Left lobe of liver (tissue), 2 donors: ENCODE results near the gene NARF. TPM values are rescaled to one million over a fixed set of nuclear protein-coding genes. Genes with fewer than 3 reads are reported as not detected.
A peak's percentile ranks its signal among the peaks of the same experiment; 100 is the strongest.
"Not testable (repeated sequence)": the region's sequence is repeated elsewhere in the genome, so short reads cannot be mapped to it uniquely, and the experiment has no call there.

Experiments used
- ATAC-seq: fragments of 200-7000 bp; cut with Tn5 transposase; one replicate; pipeline ENCODE4 v1.9.1; 2020; ENCODE audit warnings: mild to moderate bottlenecking, moderate library complexity
- DNase-seq: peaks from one replicate; pipeline ENCODE4 v3.0.0-alpha.2; 2020; ENCODE audit warnings: low spot score
- total RNA-seq: library from RNA; stranded (reverse); gene quantifications from one replicate; pipeline ENCODE4 v1.2.1, GENCODE V29; 2021
- donor health status: DM: no; HTN: no; CAD: no; lungs with moderate emphysema.
- donor health status: DM: no; HTN: yes; CAD: no.

Gene NARF
- total RNA-seq, 1 donor from 2014 or later, result 22.5 TPM

DNA sequence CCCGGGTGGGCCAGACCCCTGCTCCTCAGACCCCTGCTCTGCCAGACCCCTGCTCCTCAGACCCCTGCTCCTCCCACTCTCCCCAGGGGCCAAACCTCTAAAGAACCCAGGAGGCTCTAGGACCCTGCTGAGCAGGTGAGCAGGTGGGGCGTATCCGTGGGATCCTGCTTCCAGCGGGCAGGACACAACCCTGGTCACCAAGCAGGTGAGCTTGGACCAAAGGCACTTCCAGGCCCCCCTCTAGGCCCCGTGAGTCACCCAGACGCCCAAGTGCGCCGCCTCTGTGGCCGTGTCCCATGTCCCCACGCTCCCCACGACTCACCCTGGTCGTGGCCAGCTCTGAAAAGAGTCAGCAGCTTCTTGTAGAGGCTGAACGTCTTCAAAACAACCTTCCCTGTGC lies 13.0 kb upstream of the NARF start:
- no peak for ATAC-seq
- no peak for DNase-seq

- ATAC-seq (no peak), DNase-seq (no peak)
These were observed 12.4 kb upstream of the NARF start for GRCh38 chr17:82446124-82446523.

DNA sequence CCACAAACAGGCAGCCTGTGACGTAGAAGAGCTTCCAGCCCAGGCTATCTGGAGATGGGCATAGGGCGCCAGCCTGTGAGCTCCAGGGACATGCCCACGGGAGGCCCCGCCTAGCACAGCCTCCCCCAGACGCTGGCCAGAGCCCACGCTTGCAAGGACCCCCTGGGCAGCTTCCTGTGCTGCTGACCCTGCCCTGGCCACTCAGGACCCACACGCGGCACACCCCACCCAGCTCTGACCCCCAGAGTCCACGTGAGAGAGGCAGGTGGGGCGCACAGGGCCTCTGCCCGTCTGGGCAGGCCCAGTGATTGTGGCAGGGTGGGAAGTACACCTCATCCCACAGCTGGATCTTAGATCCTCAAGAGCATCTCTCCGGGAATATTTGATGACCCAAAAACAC lies 11.9 kb upstream of the NARF start:
- DNase-seq (no peak), ATAC-seq (no peak)

- DNase-seq (no peak), ATAC-seq (no peak)
These were observed 10.7 kb upstream of the NARF start for GRCh38 chr17:82447876-82448275.

DNA sequence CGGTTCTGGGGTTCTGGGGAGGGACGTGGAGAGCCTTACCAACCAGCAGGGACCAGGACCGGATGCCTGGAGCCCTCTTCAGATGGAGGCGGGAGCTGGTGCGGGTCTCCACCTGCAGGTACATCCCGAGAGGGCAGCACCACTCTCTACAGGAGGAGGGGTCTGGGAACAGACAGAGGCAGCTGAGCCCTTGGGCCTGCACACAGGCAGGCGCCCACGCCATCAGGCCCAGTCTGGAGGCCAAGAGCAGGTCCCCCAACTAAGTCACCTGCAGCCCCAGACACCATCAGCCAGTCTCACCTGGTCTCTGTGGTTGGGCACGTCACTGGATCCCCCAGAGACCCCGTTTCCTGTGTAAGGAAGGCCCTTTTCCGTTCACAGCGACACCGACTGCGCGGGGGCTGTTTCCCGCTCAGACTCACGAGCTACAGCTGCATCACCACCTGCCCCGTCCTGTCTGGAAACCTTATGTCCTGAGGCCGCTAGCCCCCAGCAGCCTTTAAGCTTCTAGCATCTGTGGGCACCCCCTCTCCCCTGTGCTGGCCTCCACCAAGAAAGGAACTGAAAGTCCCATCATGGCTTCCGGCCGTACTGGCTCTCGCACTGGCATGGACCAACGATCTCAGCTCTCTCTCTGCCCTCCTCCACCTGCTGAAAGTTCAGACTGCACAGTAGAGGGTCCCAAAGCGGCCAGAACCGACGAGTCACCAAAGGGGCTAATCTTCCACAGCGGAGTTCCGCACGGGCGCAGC lies 9.2 kb upstream of the NARF start:
- ATAC-seq (no peak), DNase-seq (no peak)

GRCh38 chr17:82449883-82450356 lies 8.6 kb upstream of the NARF start:
- DNase-seq (no peak), ATAC-seq (no peak)

DNA sequence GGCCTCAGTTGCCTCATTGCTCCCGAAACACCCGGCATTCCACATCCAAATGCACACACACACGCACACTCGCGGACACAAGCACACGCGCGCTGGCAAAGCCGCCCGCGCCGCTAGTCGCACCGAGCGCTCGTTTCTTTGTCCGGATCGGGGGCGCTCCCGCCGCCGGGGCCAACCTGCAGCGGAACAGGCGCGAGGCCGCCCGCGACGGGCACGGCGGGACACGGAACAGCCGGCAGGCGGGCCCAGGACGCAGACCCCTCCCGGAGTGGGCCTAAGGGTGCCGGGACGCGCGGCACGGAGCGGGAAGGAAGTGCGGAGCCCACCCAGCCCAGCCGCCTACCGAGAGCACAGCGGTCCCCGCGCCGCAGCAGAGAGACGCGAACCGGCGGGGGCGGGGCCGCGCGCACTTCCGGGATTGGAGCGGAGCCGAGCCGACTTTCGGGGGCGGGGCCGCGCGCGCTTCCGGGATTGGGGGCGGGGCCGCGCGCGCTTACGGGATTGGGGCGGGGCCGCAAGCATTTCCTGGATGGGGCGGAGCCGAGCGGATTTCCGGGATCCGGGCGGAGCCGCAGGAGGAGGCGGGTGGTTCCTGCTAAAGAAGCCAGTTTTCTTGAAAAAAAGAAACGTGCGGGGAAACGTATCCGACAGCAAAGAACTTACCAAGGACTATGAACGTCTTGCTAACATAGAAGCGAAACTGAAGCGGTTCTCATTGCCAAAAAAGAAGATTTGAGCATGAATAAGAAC lies 8.0 kb upstream of the NARF start, which contains the start of gene CYBC1:
Gene CYBC1 (minus strand): TSS at position 396 of the 750 bp plus-strand sequence. CDS start 1,498 bp downstream, outside the sequence.
- ATAC-seq (peak; percentile 96), DNase-seq (peak; percentile 92)

- DNase-seq, result no peak
- ATAC-seq, result no peak
These were observed 6.4 kb upstream of the NARF start for GRCh38 chr17:82452162-82452561.

GRCh38 chr17:82453151-82453550 lies 5.4 kb upstream of the NARF start:
- ATAC-seq, DNase-seq: not testable (repeated sequence)

DNA sequence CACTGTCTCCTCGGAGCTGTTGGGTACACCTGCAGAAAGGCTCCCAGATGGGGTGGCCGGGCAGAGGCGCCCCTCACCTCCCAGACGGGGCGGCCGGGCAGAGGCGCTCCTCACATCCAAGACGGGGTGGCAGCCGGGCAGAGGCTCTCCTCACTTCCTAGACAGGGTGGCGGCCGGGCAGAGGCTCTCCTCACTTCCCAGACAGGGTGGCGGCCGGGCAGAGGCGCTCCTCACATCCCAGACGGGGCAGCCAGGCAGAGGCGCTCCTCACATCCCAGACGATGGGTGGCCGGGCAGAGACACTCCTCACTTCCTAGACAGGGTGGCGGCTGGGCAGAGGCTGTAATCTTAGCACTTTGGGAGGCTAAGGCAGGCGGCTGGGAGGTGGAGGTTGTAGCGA lies 4.8 kb upstream of the NARF start:
- DNase-seq, ATAC-seq: not testable (repeated sequence)

- ATAC-seq, result peak; percentile 5
- no peak for DNase-seq
These were observed 1.2 kb upstream of the NARF start for GRCh38 chr17:82457073-82457928.

- DNase-seq (no peak), ATAC-seq (no peak)
These were observed 687 bp upstream of the NARF start for GRCh38 chr17:82457929-82458178.

DNA sequence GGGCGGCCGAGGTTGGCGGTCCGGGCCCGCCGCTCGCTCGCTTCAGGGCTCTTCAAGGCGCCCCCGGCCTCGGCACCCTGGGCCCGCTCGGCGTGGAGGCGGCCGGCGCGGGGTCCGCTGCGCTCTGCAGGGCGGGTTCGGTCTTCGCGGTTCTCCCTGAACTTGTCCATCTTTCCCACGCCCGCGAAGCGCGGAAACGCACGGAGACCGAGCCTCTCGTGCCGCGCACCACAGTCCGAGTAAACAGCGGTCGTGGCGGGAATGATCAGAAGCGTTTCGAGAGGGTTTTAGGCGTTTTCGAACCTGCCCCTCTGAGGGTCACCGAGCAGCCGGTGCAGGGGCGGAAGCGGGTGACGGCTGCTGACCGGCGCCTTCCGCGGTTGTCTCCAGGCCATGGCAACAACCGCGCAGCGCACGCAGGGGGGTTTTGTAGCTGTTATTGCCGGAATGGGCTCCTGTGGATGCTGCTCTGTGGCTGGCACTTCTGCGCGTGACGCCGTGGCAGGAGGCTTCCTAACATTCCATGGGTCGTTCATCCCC lies 414 bp downstream of the NARF start:
- no peak for DNase-seq
- ATAC-seq, result peak; percentile 4

DNA sequence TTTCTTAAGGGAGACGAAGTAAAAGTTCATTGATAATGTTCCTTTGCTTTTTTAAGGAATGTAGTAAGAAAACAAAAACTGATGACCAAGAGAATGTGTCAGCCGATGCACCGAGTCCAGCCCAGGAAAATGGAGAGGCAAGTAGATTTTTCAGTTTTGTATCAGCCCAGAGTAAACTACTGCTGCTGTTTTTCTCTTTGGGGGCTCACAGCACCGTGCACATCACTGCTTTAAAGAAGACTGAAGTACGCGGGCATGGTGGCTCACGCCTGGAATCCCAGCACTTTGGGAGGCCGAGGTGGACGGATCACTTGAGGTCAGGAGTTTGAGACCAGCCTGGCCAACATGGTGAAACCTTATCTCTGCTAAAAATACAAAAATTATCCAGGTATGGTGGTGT lies 1.4 kb downstream of the NARF start:
- not testable (repeated sequence) for DNase-seq, ATAC-seq

DNA sequence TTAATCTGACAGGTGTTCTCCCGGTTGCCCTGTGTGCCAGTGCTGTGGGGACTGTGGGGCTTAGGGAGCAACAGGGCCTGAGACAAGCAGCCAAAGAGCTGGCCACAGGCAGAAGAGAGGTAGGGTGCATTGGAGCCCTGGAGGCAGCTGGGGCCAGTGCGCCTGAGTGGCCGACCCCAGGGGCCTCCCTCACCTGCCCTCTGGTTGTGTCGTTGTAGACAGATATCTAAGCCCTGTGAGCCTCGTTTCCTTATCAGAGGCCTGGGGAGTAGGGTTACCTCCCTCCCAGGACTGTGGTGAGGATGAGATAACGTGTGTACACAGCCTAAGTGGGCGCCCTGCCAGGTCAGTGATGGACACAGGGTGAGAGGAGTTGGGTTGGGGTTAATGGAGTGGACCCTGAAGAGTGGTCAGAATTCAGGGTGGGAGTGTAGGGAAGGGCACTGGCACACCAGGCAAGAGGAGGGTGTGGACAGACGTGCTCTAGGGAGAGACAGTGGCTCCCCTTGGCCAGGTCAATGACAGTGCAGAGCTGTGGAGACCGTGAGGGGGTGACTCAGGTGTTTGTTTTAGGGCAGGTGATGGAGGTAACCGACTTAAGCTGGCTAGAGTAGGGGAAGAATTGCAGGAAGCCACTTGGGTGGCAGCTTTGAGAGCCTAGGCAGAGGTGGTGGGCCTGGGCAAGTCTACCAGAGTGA lies 3.4 kb downstream of the NARF start:
- no peak for ATAC-seq
- no peak for DNase-seq

DNA sequence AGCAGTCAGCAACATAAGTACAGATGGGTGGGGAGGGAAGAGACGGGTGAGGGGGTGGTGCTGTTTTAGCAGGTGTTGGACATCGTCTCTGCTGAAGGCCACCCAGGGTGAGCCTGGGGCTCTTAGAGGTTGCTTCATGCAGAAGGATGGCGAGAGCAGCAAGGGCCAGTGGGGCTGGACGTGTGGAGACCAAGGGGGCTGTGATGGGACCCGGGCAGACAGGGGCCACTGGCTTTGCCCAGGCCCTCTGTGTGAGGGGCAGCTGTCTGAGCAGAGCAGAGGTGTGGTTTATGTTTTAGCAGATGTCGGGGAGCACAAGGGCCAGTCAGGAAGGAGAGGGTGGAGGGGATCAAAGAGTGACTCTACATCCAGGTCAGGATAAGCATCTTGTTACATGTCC lies 4.8 kb downstream of the NARF start:
- no peak for DNase-seq
- no peak for ATAC-seq

DNA sequence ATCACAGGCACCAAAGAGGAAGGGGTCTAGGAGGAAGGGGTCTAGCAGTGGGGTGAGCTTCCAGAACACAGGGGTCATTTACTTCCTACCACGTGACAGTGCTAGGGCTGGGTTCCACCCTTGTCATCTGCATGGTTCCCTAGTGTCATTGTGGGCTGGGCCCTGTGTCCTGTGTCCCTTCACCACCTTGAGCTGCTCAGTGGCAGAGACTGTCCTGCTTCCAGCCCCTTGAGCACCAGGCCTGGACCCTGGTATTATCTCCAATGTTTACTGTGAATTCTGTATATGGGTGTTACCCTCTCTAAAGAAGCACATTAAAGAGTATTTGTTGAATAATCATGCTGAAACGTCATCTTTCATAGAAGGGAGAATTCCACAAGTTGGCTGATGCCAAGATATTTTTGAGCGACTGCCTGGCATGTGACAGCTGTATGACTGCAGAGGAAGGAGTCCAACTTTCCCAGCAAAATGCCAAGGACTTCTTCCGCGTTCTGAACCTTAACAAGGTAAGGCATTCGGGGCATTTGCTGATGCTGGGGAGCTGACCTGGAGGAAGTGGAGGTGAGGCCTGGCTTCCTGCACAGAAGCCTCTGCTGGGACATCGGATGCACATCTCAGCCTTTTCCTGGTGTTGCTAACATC lies 5.5 kb downstream of the NARF start:
- ATAC-seq (no peak), DNase-seq (no peak)

DNA sequence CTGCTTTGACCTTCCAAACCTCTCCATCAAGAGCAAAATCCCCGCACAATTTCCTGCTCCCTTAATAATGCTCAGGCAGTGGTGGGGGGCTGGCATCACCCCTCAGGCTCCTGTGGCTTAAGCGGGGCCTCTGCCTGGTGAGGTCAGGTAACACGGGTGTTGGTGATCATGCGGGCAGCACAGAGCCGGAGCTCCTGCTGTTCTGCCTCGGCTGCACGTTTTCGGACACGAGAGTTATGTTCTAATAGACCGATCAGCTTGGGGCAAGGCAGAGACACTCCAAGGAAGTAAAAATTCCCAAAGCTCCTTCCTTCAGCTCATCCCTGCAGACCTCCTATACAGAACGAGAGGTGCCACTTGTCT lies 6.0 kb downstream of the NARF start:
- DNase-seq, result no peak
- ATAC-seq, result no peak

GRCh38 chr17:82465023-82465603 lies 6.6 kb downstream of the NARF start:
- ATAC-seq (no peak), DNase-seq (no peak)

- no peak for ATAC-seq
- DNase-seq, result no peak
These were observed 10.2 kb downstream of the NARF start for GRCh38 chr17:82468692-82469091.
